Measurements from ENCODE around the gene MYH7. TPM values are rescaled to one million over a fixed set of nuclear protein-coding genes. Genes with fewer than 3 reads are reported as not detected.

Gene MYH7
- total RNA-seq, 1 donor from 2014 or later = not detected

GRCh38 chr14:23384364-23385080 lies 50.9 kb downstream of the MYH7 start:
- no peak for DNase-seq (ENCODE audit: low spot score, unreplicated experiment)
- H3K27ac Mint-ChIP-seq = no peak overlapping the region
- no peaks in the 10 kb centered on the region for H3K36me3 Mint-ChIP-seq (ENCODE audit: insufficient read depth)
- no peak for TF ChIP-seq CTCF (IDR thresholded peaks at IDR 0.05; ENCODE audit: unreplicated experiment)
- H3K4me3 Mint-ChIP-seq (ENCODE audit: low read depth) = no peak overlapping the region
- no peaks in the 10 kb centered on the region for H3K9me3 Mint-ChIP-seq (ENCODE audit: low read depth)
- peaks cover 1% of the 10 kb centered on the region for H3K4me1 Mint-ChIP-seq (ENCODE audit: low read depth)
- peaks cover 61% of the 10 kb centered on the region for H3K27me3 Mint-ChIP-seq

- H3K27ac Mint-ChIP-seq = no peak overlapping the region
- peaks cover 60% of the 10 kb centered on the region for H3K27me3 Mint-ChIP-seq
- H3K4me1 Mint-ChIP-seq (ENCODE audit: low read depth) = peaks cover 1% of the 10 kb centered on the region
- DNase-seq (ENCODE audit: low spot score, unreplicated experiment) = no peak
- H3K4me3 Mint-ChIP-seq (ENCODE audit: low read depth) = no peak overlapping the region
- TF ChIP-seq CTCF (IDR thresholded peaks at IDR 0.05; ENCODE audit: unreplicated experiment) = no peak
- H3K9me3 Mint-ChIP-seq (ENCODE audit: low read depth) = no peaks in the 10 kb centered on the region
- H3K36me3 Mint-ChIP-seq (ENCODE audit: insufficient read depth) = no peaks in the 10 kb centered on the region
Observed at GRCh38 chr14:23382731-23383440, 52.6 kb downstream of the MYH7 start.

DNA sequence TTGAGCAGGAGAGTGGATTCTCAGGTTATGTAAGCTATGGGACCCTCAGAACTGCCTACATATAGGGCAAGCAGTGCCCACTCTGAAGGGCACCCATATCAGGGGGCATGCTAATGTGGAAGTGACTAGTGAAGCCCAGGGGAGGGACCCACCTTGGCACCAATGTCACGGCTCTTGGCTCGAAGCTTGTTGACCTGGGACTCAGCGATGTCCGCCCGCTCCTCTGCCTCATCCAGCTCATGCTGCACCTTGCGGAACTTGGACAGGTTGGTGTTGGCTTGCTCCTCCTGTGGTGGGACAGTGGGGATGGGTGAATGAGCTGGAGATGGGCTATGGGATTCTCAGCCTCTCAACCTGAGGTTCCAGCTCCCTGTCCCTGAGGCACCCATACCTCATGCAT lies 53.2 kb downstream of the MYH7 start:
- no peaks in the 10 kb centered on the region for H3K9me3 Mint-ChIP-seq (ENCODE audit: low read depth)
- peaks cover 1% of the 10 kb centered on the region for H3K4me1 Mint-ChIP-seq (ENCODE audit: low read depth)
- H3K36me3 Mint-ChIP-seq (ENCODE audit: insufficient read depth) = no peaks in the 10 kb centered on the region
- DNase-seq (ENCODE audit: low spot score, unreplicated experiment) = no peak
- no peak for TF ChIP-seq CTCF (IDR thresholded peaks at IDR 0.05; ENCODE audit: unreplicated experiment)
- peaks cover 60% of the 10 kb centered on the region for H3K27me3 Mint-ChIP-seq
- no peak overlapping the region for H3K4me3 Mint-ChIP-seq (ENCODE audit: low read depth)
- no peak overlapping the region for H3K27ac Mint-ChIP-seq

- no peak for TF ChIP-seq CTCF (IDR thresholded peaks at IDR 0.05; ENCODE audit: unreplicated experiment)
- Mint-ChIP-seq H3K9me3 (ENCODE audit: low read depth) (no peaks in the 10 kb centered on the region), H3K27ac (no peak overlapping the region), H3K4me1 (ENCODE audit: low read depth) (peaks cover 1% of the 10 kb centered on the region), H3K36me3 (ENCODE audit: insufficient read depth) (no peaks in the 10 kb centered on the region), H3K4me3 (ENCODE audit: low read depth) (no peak overlapping the region), H3K27me3 (peaks cover 59% of the 10 kb centered on the region)
- DNase-seq (ENCODE audit: low spot score, unreplicated experiment) = no peak
Observed at GRCh38 chr14:23381871-23382270, 53.6 kb downstream of the MYH7 start.

- no peak for TF ChIP-seq CTCF (IDR thresholded peaks at IDR 0.05; ENCODE audit: unreplicated experiment)
- peaks cover 1% of the 10 kb centered on the region for H3K4me1 Mint-ChIP-seq (ENCODE audit: low read depth)
- no peaks in the 10 kb centered on the region for H3K9me3 Mint-ChIP-seq (ENCODE audit: low read depth)
- H3K4me3 Mint-ChIP-seq (ENCODE audit: low read depth) = no peak overlapping the region
- no peak overlapping the region for H3K27ac Mint-ChIP-seq
- H3K36me3 Mint-ChIP-seq (ENCODE audit: insufficient read depth) = no peaks in the 10 kb centered on the region
- peaks cover 59% of the 10 kb centered on the region for H3K27me3 Mint-ChIP-seq
- no peak for DNase-seq (ENCODE audit: low spot score, unreplicated experiment)
Observed at GRCh38 chr14:23380976-23381375, 54.5 kb downstream of the MYH7 start.
